Natural killer cell (primary cell): ENCODE measurements around the gene GDPD4. TPM values are rescaled to one million over a fixed set of nuclear protein-coding genes. Genes with fewer than 3 reads are reported as not detected.
"Not testable (repeated sequence)": the region's sequence is repeated elsewhere in the genome, so short reads cannot be mapped to it uniquely, and the experiment has no call there.

Experiments
- ATAC-seq, 3 donors: fragments of 150-1000 bp in 2 of 3; fragments of 200-7000 bp in 1 of 3; cut with Tn5 transposase; 1 replicate in 1 of 3; 2 replicates in 2 of 3; pipeline ENCODE4 v1.10.0; 2021; ENCODE audit warnings: mild to moderate bottlenecking in 2 of 3, moderate library complexity in 2 of 3
- DNase-seq, 2 donors: peaks; one replicate each; pipeline versions ENCODE4 v3.0.0 to v3.0.0-alpha.2; 2013 to 2021; ENCODE audit warnings: mixed read lengths in 1 of 2
- H3K27ac ChIP-seq: one replicate; pipeline ENCODE4 v1.5.1; 2013; ENCODE audit warnings: mild to moderate bottlenecking, low read length
- H3K27me3 ChIP-seq: one replicate; pipeline ENCODE4 v1.6.1; 2013; ENCODE audit warnings: low read length; ENCODE audit not compliant: control insufficient read depth, insufficient read depth
- H3K36me3 ChIP-seq: one replicate; pipeline ENCODE4 v1.6.1; 2013; ENCODE audit warnings: low read length; ENCODE audit not compliant: control insufficient read depth, insufficient read depth
- H3K4me1 ChIP-seq: one replicate; pipeline ENCODE4 v1.6.1; 2013; ENCODE audit warnings: low read length; ENCODE audit not compliant: control insufficient read depth, insufficient read depth
- H3K4me3 ChIP-seq: one replicate; pipeline ENCODE4 v1.5.1; 2013; ENCODE audit warnings: low read length
- H3K9me3 ChIP-seq: one replicate; pipeline ENCODE4 v1.6.1; 2013; ENCODE audit warnings: low read length; ENCODE audit not compliant: control insufficient read depth, insufficient read depth
- H3K27ac Mint-ChIP-seq, 2 donors: one replicate each; pipeline ENCODE4 v1.8.0; 2022; ENCODE audit warnings: mild to moderate bottlenecking in 2 of 2, mixed read lengths in 2 of 2, moderate library complexity in 1 of 2
- H3K27me3 Mint-ChIP-seq, 2 donors: one replicate each; pipeline ENCODE4 v1.8.0; 2022; ENCODE audit warnings: low read depth in 2 of 2, mixed read lengths in 2 of 2
- H3K36me3 Mint-ChIP-seq: one replicate; pipeline ENCODE4 v1.8.0; 2022; ENCODE audit warnings: mixed read lengths
- H3K4me1 Mint-ChIP-seq, 2 donors: one replicate each; pipeline ENCODE4 v1.8.0; 2022; ENCODE audit warnings: mixed read lengths in 2 of 2
- H3K4me3 Mint-ChIP-seq: one replicate; pipeline ENCODE4 v1.8.0; 2022; ENCODE audit warnings: mild to moderate bottlenecking, moderate library complexity, mixed read lengths
- H3K9me3 Mint-ChIP-seq, 2 donors: one replicate each; pipeline ENCODE4 v1.8.0; 2022; ENCODE audit warnings: mixed read lengths in 2 of 2
- CTCF ChIP-seq: fragments of 200-600 bp; IDR thresholded peaks from one replicate; pipeline ENCODE4 v1.8.0; 2022; ENCODE audit warnings: antibody characterized with exemption
- WGBS: methylation state at CpG from one replicate; pipeline ENCODE4 v1.1.7; 2013; ENCODE audit warnings: missing lambda C conversion rate; ENCODE audit not compliant: insufficient coverage; 5-methylcytosine and 5-hydroxymethylcytosine counted together
- intact Hi-C: fragments of 100-400 bp; cut with micrococcal nuclease; formaldehyde crosslinking; loops from one replicate; pipeline ENCODE4 v1.14.2; 2022
- total RNA-seq, 4 donors: library from RNA; stranded (reverse); fragments of 120-200 nt in 1 of 4; gene quantifications; one replicate each; pipeline versions ENCODE4 v1.2.3 to v1.2.4, GENCODE V29; 2013 to 2022

Gene GDPD4
- total RNA-seq, 3 donors from 2014 or later (not counting 1 experiment from before 2014, with no cell fraction given): not detected

- TF ChIP-seq CTCF: no peak
- Mint-ChIP-seq H3K27me3 (peaks cover 0 to 2% of the 10 kb centered on the region in 2 donors), H3K9me3 (no peaks in the 10 kb centered on the region), H3K27ac (no peak overlapping the region), H3K36me3 (no peaks in the 10 kb centered on the region), H3K4me1 (no peaks in the 10 kb centered on the region), H3K4me3 (no peak overlapping the region)
- no peak overlapping the region for H3K4me3 ChIP-seq
- WGBS: 83% methylated on average over 3 of the region's 3 CpGs
- H3K9me3 ChIP-seq: no peaks in the 10 kb centered on the region
- intact Hi-C loops: no loop called here
- no peaks in the 10 kb centered on the region for H3K27me3 ChIP-seq
- no peaks in the 10 kb centered on the region for H3K4me1 ChIP-seq
- no peaks in the 10 kb centered on the region for H3K36me3 ChIP-seq
- ATAC-seq (no peak), DNase-seq (no peak)
- no peak overlapping the region for H3K27ac ChIP-seq
Observed at GRCh38 chr11:77302752-77303151, 1.3 kb upstream of the GDPD4 start.

- Mint-ChIP-seq H3K27ac (no peak overlapping the region), H3K27me3 (peaks cover 0 to 2% of the 10 kb centered on the region in 2 donors), H3K36me3 (no peaks in the 10 kb centered on the region), H3K9me3 (no peaks in the 10 kb centered on the region), H3K4me3 (no peak overlapping the region), H3K4me1 (no peaks in the 10 kb centered on the region)
- ATAC-seq (no peak), DNase-seq (no peak)
- TF ChIP-seq CTCF: no peak
- no peaks in the 10 kb centered on the region for H3K27me3 ChIP-seq
- no peaks in the 10 kb centered on the region for H3K36me3 ChIP-seq
- no peak overlapping the region for H3K27ac ChIP-seq
- 66% methylated on average over 4 of the region's 5 CpGs for WGBS
- H3K9me3 ChIP-seq: no peaks in the 10 kb centered on the region
- H3K4me1 ChIP-seq: no peaks in the 10 kb centered on the region
- H3K4me3 ChIP-seq: no peak overlapping the region
- intact Hi-C loops: no loop called here
Observed at GRCh38 chr11:77300695-77301094, 791 bp downstream of the GDPD4 start.

GRCh38 chr11:77300028-77300427 lies 1.5 kb downstream of the GDPD4 start:
- 78% methylated on average over 6 of the region's 6 CpGs for WGBS
- H3K27me3 ChIP-seq, H3K9me3 ChIP-seq: not testable (repeated sequence)

GRCh38 chr11:77299528-77299993 lies 1.9 kb downstream of the GDPD4 start:
- Histone ChIP-seq H3K27ac (no peak overlapping the region), H3K4me1 (no peaks in the 10 kb centered on the region), H3K4me3 (no peak overlapping the region), H3K36me3 (no peaks in the 10 kb centered on the region), H3K9me3 (no peaks in the 10 kb centered on the region), H3K27me3 (no peaks in the 10 kb centered on the region)
- Mint-ChIP-seq H3K9me3 (no peaks in the 10 kb centered on the region), H3K36me3 (no peaks in the 10 kb centered on the region), H3K4me1 (no peaks in the 10 kb centered on the region), H3K4me3 (no peak overlapping the region), H3K27me3 (peaks cover 0 to 3% of the 10 kb centered on the region in 2 donors), H3K27ac (no peak overlapping the region)
- DNase-seq (no peak), ATAC-seq (no peak)
- intact Hi-C loops: no loop called here
- WGBS: 90% methylated on average over 2 of the region's 2 CpGs
- no peak for TF ChIP-seq CTCF

More at GRCh38 chr11:77300028-77300427, 1.5 kb downstream of the GDPD4 start:
- H3K27ac Mint-ChIP-seq, H3K4me1 Mint-ChIP-seq, H3K36me3 Mint-ChIP-seq, H3K4me3 ChIP-seq, H3K27me3 Mint-ChIP-seq, H3K4me3 Mint-ChIP-seq, H3K4me1 ChIP-seq, H3K27ac ChIP-seq, H3K36me3 ChIP-seq, ATAC-seq, intact Hi-C loops, H3K9me3 Mint-ChIP-seq, DNase-seq: not testable (repeated sequence)
